ENCODE results near the gene DNAJC12. TPM values are rescaled to one million over a fixed set of nuclear protein-coding genes. Genes with fewer than 3 reads are reported as not detected.

DNAJC12 gene
- polyA plus RNA-seq, 1 of the 3 experiments (the other 2 are of a cell fraction) = 7.9 TPM

GRCh38 chr10:67884313-67884841, 46.4 kb upstream of the DNAJC12 start, which contains the start of gene SIRT1 (continued):
- peak; percentile 93 for TF ChIP-seq USF2 (IDR thresholded peaks at IDR 0.05; ENCODE audit: borderline replicate concordance, low read depth, low read length)
- no peak for TF ChIP-seq TEAD4 (IDR thresholded peaks at IDR 0.05; ENCODE audit: borderline replicate concordance, insufficient read depth)
- TF ChIP-seq NRF1 (IDR thresholded peaks at IDR 0.05; ENCODE audit: low read depth, low read length) = no peak
- no peak for TF ChIP-seq MEF2A (IDR thresholded peaks at IDR 0.05; ENCODE audit: borderline replicate concordance, low read depth)
- peak; percentile 66 for TF ChIP-seq CHD2 (IDR thresholded peaks at IDR 0.05; ENCODE audit: low read length, partially characterized antibody)
- TF ChIP-seq EZH2phosphoT487 (IDR thresholded peaks at IDR 0.05; ENCODE audit: borderline replicate concordance, low read depth) = no peak
- peak; percentile 57; the same call in 1 of the 2 replicates for TF ChIP-seq FOXJ3 (CRISPR knock-in tag; IDR thresholded peaks at IDR 0.05)
- TF ChIP-seq TAF1 (IDR thresholded peaks at IDR 0.05; ENCODE audit: borderline replicate concordance, low read depth, low read length) = peak; percentile 96
- peak; percentile 48; the same call in 1 of the 2 replicates for TF ChIP-seq GABPA (IDR thresholded peaks at IDR 0.05; ENCODE audit: low read depth)
- TF ChIP-seq NFIC (IDR thresholded peaks at IDR 0.05; ENCODE audit: borderline replicate concordance) = no peak

- WGBS (ENCODE audit: low lambda C conversion rate) = 46% methylated on average over 13 of the region's 13 CpGs
- H3K79me2 ChIP-seq (ENCODE audit: insufficient read depth) = peaks cover 38% of the 10 kb centered on the region
- no peaks in the 10 kb centered on the region for H3K9me3 ChIP-seq
- H3F3A ChIP-seq (replicated peaks; ENCODE audit: insufficient read depth) = peaks cover 15% of the 10 kb centered on the region
- DNase-seq = no peak
- H4K20me1 ChIP-seq (ENCODE audit: insufficient read depth) = no peaks in the 10 kb centered on the region; the same call in 1 of the 2 replicates
- peak overlapping the region; percentile 100 for H2AFZ ChIP-seq (ENCODE audit: low read depth)
- peak overlapping the region; percentile 86 for H3K27ac ChIP-seq (ENCODE audit: low read depth in 2 of 2, low read length in 1 of 2)
- no peaks in the 10 kb centered on the region; a peak in 1 of 4 replicates for H3K4me1 ChIP-seq (ENCODE audit: control insufficient read depth in 1 of 2, insufficient read depth in 2 of 2, low read depth in 1 of 2, low read length in 1 of 2)
- H3K9ac ChIP-seq = peak overlapping the region; percentile 75
- peak overlapping the region; percentile 69 to 72 for H3K4me3 ChIP-seq (ENCODE audit: low read depth in 2 of 2, low read length in 1 of 2)
- no peak for TF ChIP-seq YY1 (IDR thresholded peaks at IDR 0.05; ENCODE audit: low read depth)
- TF ChIP-seq PBX3 (IDR thresholded peaks at IDR 0.05) = no peak
- TF ChIP-seq RXRA (IDR thresholded peaks at IDR 0.05; ENCODE audit: borderline replicate concordance, low read depth) = no peak
- no peak for TF ChIP-seq EZH2phosphoT487 (IDR thresholded peaks at IDR 0.05; ENCODE audit: borderline replicate concordance, low read depth)
- H3K4me2 ChIP-seq = peak overlapping the region; percentile 78
- POLR2A ChIA-PET = interaction anchor here (1.1 to 1.4 kb wide), 3 partner anchors 28 to 448 kb away, joined by 3 to 7 read pairs (median 4); partner anchors contain the start of genes DNAJC12 and HNRNPH3
- no peaks in the 10 kb centered on the region for H3K9me2 ChIP-seq
- peaks cover 18 to 22% of the 10 kb centered on the region in 2 experiments for H3K36me3 ChIP-seq (replicated peaks in 1 of 2; ENCODE audit: control insufficient read depth in 1 of 2, insufficient read depth in 2 of 2, low read length in 1 of 2)
- CTCF ChIA-PET = interaction anchor here (0.7 to 1.9 kb wide), 5 partner anchors 18 to 523 kb away, joined by 3 to 7 read pairs (median 3); partner anchors contain the start of genes PBLD and RUFY2
- H3K27me3 ChIP-seq (ENCODE audit: insufficient read depth) = no peaks in the 10 kb centered on the region
Observed at GRCh38 chr10:67883710-67884312, 45.8 kb upstream of the DNAJC12 start.
